HEK293T (cell line): Measurements from ENCODE around the gene NEMF.
A peak's percentile ranks its signal among the peaks of the same experiment; 100 is the strongest.

Experiments
- CTCF ChIA-PET: fragments of 350-600 bp; formaldehyde crosslinking; extraction: SDS; loops from one replicate; lab custom pipeline; 2021; ENCODE audit warnings: antibody characterized with exemption, inconsistent platforms; lab: Yijun Ruan, JAX
- POLR2A ChIA-PET: fragments of 350-600 bp; formaldehyde crosslinking; extraction: SDS; loops from one replicate; lab custom pipeline; 2020; ENCODE audit warnings: antibody characterized with exemption, inconsistent platforms; lab: Yijun Ruan, JAX
- DNase-seq: peaks from one replicate; pipeline ENCODE4 v3.0.0; 2012; ENCODE audit warnings: mixed read lengths; ENCODE audit errors: extremely low spot score
- ARNT ChIP-seq: fragments of 450-650 bp; IDR thresholded peaks from 2 replicates; pipeline ENCODE4 v1.6.1; 2017; ENCODE audit warnings: mild to moderate bottlenecking
- BHLHE40 ChIP-seq: fragments of 450-650 bp; IDR thresholded peaks from 2 replicates; pipeline ENCODE4 v1.6.1; 2016; ENCODE audit warnings: mild to moderate bottlenecking, moderate library complexity, borderline replicate concordance
- CTBP1 ChIP-seq: fragments of 450-650 bp; IDR thresholded peaks from 2 replicates; pipeline ENCODE4 v1.6.1; 2016; ENCODE audit warnings: borderline replicate concordance
- ELF4 ChIP-seq: fragments of 450-650 bp; IDR thresholded peaks from 2 replicates; pipeline ENCODE4 v1.6.1; 2017; ENCODE audit warnings: antibody characterized with exemption
- FOXA1 ChIP-seq: fragments of 450-650 bp; IDR thresholded peaks from 2 replicates; pipeline ENCODE4 v1.6.1; 2016; ENCODE audit warnings: mild to moderate bottlenecking
- FOXK2 ChIP-seq: fragments of 450-650 bp; IDR thresholded peaks from 2 replicates; pipeline ENCODE4 v1.6.1; 2016; ENCODE audit warnings: mild to moderate bottlenecking
- FOXM1 ChIP-seq: fragments of 450-650 bp; IDR thresholded peaks from 2 replicates; pipeline ENCODE4 v1.6.1; 2017; ENCODE audit warnings: mild to moderate bottlenecking, borderline replicate concordance
- HDGF ChIP-seq: fragments of 450-650 bp; IDR thresholded peaks from 2 replicates; pipeline ENCODE4 v1.6.1; 2017; ENCODE audit warnings: antibody characterized with exemption, borderline replicate concordance
- L3MBTL2 ChIP-seq: fragments of 450-650 bp; conservative IDR thresholded peaks from 2 replicates; pipeline ENCODE4 v1.6.1; 2016; ENCODE audit warnings: mild to moderate bottlenecking
- LEF1 ChIP-seq: fragments of 450-650 bp; IDR thresholded peaks from 2 replicates; pipeline ENCODE4 v1.6.1; 2017; ENCODE audit warnings: mild to moderate bottlenecking, borderline replicate concordance
- NFRKB ChIP-seq: fragments of 450-650 bp; IDR thresholded peaks from 2 replicates; pipeline ENCODE4 v1.6.1; 2016; ENCODE audit warnings: mild to moderate bottlenecking, moderate library complexity
- PKNOX1 ChIP-seq: fragments of 450-650 bp; IDR thresholded peaks from 2 replicates; pipeline ENCODE4 v1.6.1; 2016
- SP1 ChIP-seq: fragments of 450-650 bp; IDR thresholded peaks from 2 replicates; pipeline ENCODE4 v1.6.1; 2017
- SUZ12 ChIP-seq: fragments of 450-650 bp; IDR thresholded peaks from 2 replicates; pipeline ENCODE4 v1.6.1; 2016; ENCODE audit warnings: mild to moderate bottlenecking
- TARDBP ChIP-seq: fragments of 450-650 bp; IDR thresholded peaks from 2 replicates; pipeline ENCODE4 v1.6.1; 2016
- ZNF384 ChIP-seq: fragments of 450-650 bp; IDR thresholded peaks from 2 replicates; pipeline ENCODE4 v1.6.1; 2016

The NEMF gene

GRCh38 chr14:49867831-49868719 is 15.5 kb upstream of the NEMF start:
- ChIA-PET CTCF (interaction anchor here (0.7 to 2.4 kb wide), 3 partner anchors 12 to 236 kb away, joined by 3 to 14 read pairs (median 7); partner anchors contain the start of gene NEMF), POLR2A (interaction anchor here (0.6 to 3.6 kb wide), 19 partner anchors 10 to 244 kb away, joined by 3 to 24 read pairs (median 4); partner anchors contain the start of genes ARF6 and NEMF)
- TF ChIP-seq CTBP1 (peak; percentile 48; the same call in 1 of the 2 replicates), ELF4 (no peak), HDGF (peak; percentile 47; the same call in 1 of the 2 replicates), SUZ12 (no peak)
- peak; percentile 94 for DNase-seq

GRCh38 chr14:49865431-49865859 is 12.9 kb upstream of the NEMF start:
- DNase-seq, result no peak
- ChIA-PET CTCF (interaction anchor here (0.6 to 6.0 kb wide), 16 partner anchors 10 to 1815 kb away, joined by 3 to 79 read pairs (median 4); partner anchors contain the start of genes DMAC2L, L2HGDH and NEMF), POLR2A (interaction anchor here (1.1 to 3.6 kb wide), 2 partner anchors 13 to 14 kb away, joined by 3 to 24 read pairs; partner anchors contain the start of gene NEMF)
- no peak for TF ChIP-seq SUZ12
- no peak for TF ChIP-seq HDGF
- TF ChIP-seq FOXK2, result no peak
- no peak for TF ChIP-seq L3MBTL2
- TF ChIP-seq TARDBP, result no peak

- ChIA-PET CTCF (interaction anchor here (1.4 to 6.0 kb wide), 5 partner anchors 12 to 235 kb away, joined by 3 to 79 read pairs (median 11); partner anchors contain the start of gene NEMF), POLR2A (interaction anchor here (0.9 to 3.1 kb wide), 12 partner anchors 11 to 238 kb away, joined by 3 to 57 read pairs (median 6); partner anchors contain the start of genes ARF6, NEMF and POLE2)
- TF ChIP-seq FOXM1 (no peak), BHLHE40 (no peak), SUZ12 (no peak), CTBP1 (no peak), TARDBP (no peak), NFRKB (no peak), HDGF (no peak), FOXK2 (no peak), SP1 (no peak), L3MBTL2 (no peak), FOXA1 (no peak), ZNF384 (peak; percentile 84), ARNT (no peak), ELF4 (no peak), PKNOX1 (peak; percentile 42; the same call in 1 of the 2 replicates)
- no peak for DNase-seq
Observed at GRCh38 chr14:49863487-49864281, 11.1 kb upstream of the NEMF start.

- peak; percentile 57 for TF ChIP-seq NFRKB
- no peak for TF ChIP-seq PKNOX1
- no peak for TF ChIP-seq ARNT
- peak; percentile 56 for DNase-seq
- POLR2A ChIA-PET, result interaction anchor here (0.8 to 3.1 kb wide), 26 partner anchors 10 to 450 kb away, joined by 3 to 57 read pairs (median 4); partner anchors contain the start of genes ARF6, DMAC2L, KLHDC2 and L2HGDH
- CTCF ChIA-PET, result interaction anchor here (0.5 to 6.0 kb wide), 32 partner anchors 9 to 453 kb away, joined by 3 to 79 read pairs (median 4); partner anchors contain the start of genes ARF6, KLHDC2, NEMF and VCPKMT
Observed at GRCh38 chr14:49862089-49862673, 9.6 kb upstream of the NEMF start.

GRCh38 chr14:49861699-49862088 is 9.1 kb upstream of the NEMF start:
- POLR2A ChIA-PET, result interaction anchor here (0.6 to 3.1 kb wide), 15 partner anchors 9 to 370 kb away, joined by 3 to 57 read pairs (median 8); partner anchors contain the start of genes KLHDC2, NEMF, POLE2 and RPS29
- CTCF ChIA-PET, result interaction anchor here (0.5 to 6.0 kb wide), 30 partner anchors 9 to 454 kb away, joined by 3 to 79 read pairs (median 4); partner anchors contain the start of genes ARF6, KLHDC2, NEMF and VCPKMT
- DNase-seq, result peak; percentile 45
- TF ChIP-seq SUZ12, result no peak
- TF ChIP-seq ZNF384, result no peak
- TF ChIP-seq CTBP1, result no peak
- no peak for TF ChIP-seq LEF1
- no peak for TF ChIP-seq PKNOX1
- no peak for TF ChIP-seq BHLHE40
- TF ChIP-seq NFRKB, result no peak
- TF ChIP-seq FOXM1, result no peak
- TF ChIP-seq ARNT, result no peak
- no peak for TF ChIP-seq L3MBTL2
- no peak for TF ChIP-seq ELF4
